ENCODE results near the gene ACD.

ACD gene

GRCh38 chr16:67709050-67709449 is 49.0 kb upstream of the ACD start:
- Histone ChIP-seq H3K27ac (ENCODE audit: extremely low read depth, low read depth, low read length) (no peak overlapping the region), H3K9me3 (ENCODE audit: control insufficient read depth, insufficient read depth, low read depth, low read length) (no peaks in the 10 kb centered on the region), H3K4me1 (ENCODE audit: control insufficient read depth, insufficient read depth, low read length) (peaks cover 4% of the 10 kb centered on the region; the same call in 1 of the 2 replicates), H3K36me3 (ENCODE audit: control insufficient read depth in 2 of 2, insufficient read depth in 1 of 2, low read length in 2 of 2) (peaks cover 0 to 5% of the 10 kb centered on the region in 2 experiments; a peak in 2 of 3 replicates), H3K4me3 (ENCODE audit: low read depth, low read length) (no peak overlapping the region)
- POLR2A ChIA-PET: interaction anchor here (1.1 kb wide), 2 partner anchors 10 kb away, joined by 3 to 6 read pairs; partner anchors contain the start of gene GFOD2
- CTCF ChIA-PET: interaction anchor here (1.1 kb wide), 1 partner anchor 107 kb away, joined by 6 read pairs; no protein-coding TSS in a partner anchor
- TF ChIP-seq RBAK (tag by site-specific recombination; IDR thresholded peaks at IDR 0.05) (no peak), WT1 (tag by site-specific recombination; IDR thresholded peaks at IDR 0.05) (no peak), ZNF223 (tag by site-specific recombination; IDR thresholded peaks at IDR 0.05) (no peak)

- H3K36me3 ChIP-seq (ENCODE audit: control insufficient read depth in 2 of 2, insufficient read depth in 1 of 2, low read length in 2 of 2): no peaks in the 10 kb centered on the region; a peak in 1 of 3 replicates
- H3K27ac ChIP-seq (ENCODE audit: extremely low read depth, low read depth, low read length): 0 out of 2 replicates have a peak overlapping the region, but pooled peaks have one; percentile 16
- no peaks in the 10 kb centered on the region for H3K9me3 ChIP-seq (ENCODE audit: control insufficient read depth, insufficient read depth, low read depth, low read length)
- TF ChIP-seq ZNF623 (tag by site-specific recombination; IDR thresholded peaks at IDR 0.05) (no peak), ZNF624 (tag by site-specific recombination; IDR thresholded peaks at IDR 0.05) (no peak), ZNF184 (tag by site-specific recombination; IDR thresholded peaks at IDR 0.05) (no peak), ZNF488 (tag by site-specific recombination; IDR thresholded peaks at IDR 0.05) (no peak), CTCF (tag by site-specific recombination; IDR thresholded peaks at IDR 0.05) (no peak), ZNF692 (tag by site-specific recombination; IDR thresholded peaks at IDR 0.05) (no peak), ZNF654 (tag by site-specific recombination; IDR thresholded peaks at IDR 0.05; ENCODE audit: low read depth) (no peak)
- ChIA-PET POLR2A (interaction anchor here (1.1 kb wide), 1 partner anchor 11 kb away, joined by 3 read pairs; the partner anchor contains the start of gene GFOD2), CTCF (interaction anchor here (0.6 to 1.1 kb wide), 2 partner anchors 108 to 194 kb away, joined by 3 to 6 read pairs; no protein-coding TSS in a partner anchor)
- peaks cover 4% of the 10 kb centered on the region; the same call in 1 of the 2 replicates for H3K4me1 ChIP-seq (ENCODE audit: control insufficient read depth, insufficient read depth, low read length)
- H3K4me3 ChIP-seq (ENCODE audit: low read depth, low read length): no peak overlapping the region
Observed at GRCh38 chr16:67708368-67708771, 48.3 kb upstream of the ACD start.

- Histone ChIP-seq H3K9me3 (ENCODE audit: control insufficient read depth, insufficient read depth, low read depth, low read length) (no peaks in the 10 kb centered on the region), H3K4me3 (ENCODE audit: low read depth, low read length) (no peak overlapping the region), H3K27ac (ENCODE audit: extremely low read depth, low read depth, low read length) (no peak overlapping the region), H3K4me1 (ENCODE audit: control insufficient read depth, insufficient read depth, low read length) (peaks cover 4% of the 10 kb centered on the region; the same call in 1 of the 2 replicates), H3K36me3 (ENCODE audit: control insufficient read depth in 2 of 2, insufficient read depth in 1 of 2, low read length in 2 of 2) (no peaks in the 10 kb centered on the region; a peak in 1 of 3 replicates)
- POLR2A ChIA-PET: interaction anchor here (1.1 kb wide), 1 partner anchor 11 kb away, joined by 3 read pairs; the partner anchor contains the start of gene GFOD2
- CTCF ChIA-PET: interaction anchor here (1.1 kb wide), 1 partner anchor 109 kb away, joined by 6 read pairs; no protein-coding TSS in a partner anchor
- no peak for TF ChIP-seq YY1 (tag by site-specific recombination; IDR thresholded peaks at IDR 0.05)
- no peak for TF ChIP-seq ZSCAN16 (tag by site-specific recombination; IDR thresholded peaks at IDR 0.05)
- TF ChIP-seq ZXDB (tag by site-specific recombination; IDR thresholded peaks at IDR 0.05): no peak
- TF ChIP-seq ZNF248 (tag by site-specific recombination; IDR thresholded peaks at IDR 0.05): no peak
- TF ChIP-seq SALL2 (tag by site-specific recombination; IDR thresholded peaks at IDR 0.05; ENCODE audit: borderline replicate concordance): no peak
- no peak for TF ChIP-seq ZFP37 (tag by site-specific recombination; IDR thresholded peaks at IDR 0.05)
- TF ChIP-seq ZNF658 (tag by site-specific recombination; IDR thresholded peaks at IDR 0.05): no peak
- no peak for TF ChIP-seq EGR2 (tag by site-specific recombination; IDR thresholded peaks at IDR 0.05; ENCODE audit: low read depth)
- TF ChIP-seq ZNF621 (tag by site-specific recombination; IDR thresholded peaks at IDR 0.05): no peak
- TF ChIP-seq ZNF292 (tag by site-specific recombination; IDR thresholded peaks at IDR 0.05; ENCODE audit: borderline replicate concordance, low read depth): no peak
- TF ChIP-seq ZBTB17 (tag by site-specific recombination; IDR thresholded peaks at IDR 0.05): no peak
- TF ChIP-seq ZNF837 (tag by site-specific recombination; IDR thresholded peaks at IDR 0.05): no peak
- TF ChIP-seq KLF17 (tag by site-specific recombination; IDR thresholded peaks at IDR 0.05): no peak
- no peak for TF ChIP-seq ZNF24 (tag by site-specific recombination; IDR thresholded peaks at IDR 0.05)
Observed at GRCh38 chr16:67707790-67708189, 47.7 kb upstream of the ACD start.

Measured in HEK293 (cell line).